Smooth muscle cell (in vitro differentiated cells): ENCODE results near the gene GRAMD1B. TPM values are rescaled to one million over a fixed set of nuclear protein-coding genes. Genes with fewer than 3 reads are reported as not detected.

ENCODE experiments used
- DNase-seq: peaks from one replicate; lab custom pipeline; 2025; ENCODE audit not compliant: unreplicated experiment; lab: John Stamatoyannopoulos, UW
- H2AFZ ChIP-seq: fragments of 200-600 bp; sonication (generic); 2 replicates; pipeline ENCODE4 v1.6.0; 2016; ENCODE audit warnings: antibody characterized with exemption, low read depth, mild to moderate bottlenecking
- H3F3A ChIP-seq: fragments of 200-600 bp; sonication (generic); 2 replicates; pipeline ENCODE4 v1.6.0; 2017; ENCODE audit warnings: antibody characterized with exemption, low read depth
- H3K27ac ChIP-seq: fragments of 200-600 bp; sonication (generic); 2 replicates; pipeline ENCODE4 v1.5.1; 2016; ENCODE audit warnings: low read depth, mild to moderate bottlenecking
- H3K27me3 ChIP-seq: fragments of 200-600 bp; sonication (generic); 2 replicates; pipeline ENCODE4 v1.6.1; 2016; ENCODE audit warnings: low read depth, mild to moderate bottlenecking
- H3K36me3 ChIP-seq: fragments of 200-600 bp; sonication (generic); 2 replicates; pipeline ENCODE4 v1.5.1; 2016; ENCODE audit warnings: low read depth
- H3K4me1 ChIP-seq: fragments of 200-600 bp; sonication (generic); 2 replicates; pipeline ENCODE4 v1.5.1; 2016; ENCODE audit warnings: low read depth
- H3K4me2 ChIP-seq: fragments of 200-600 bp; sonication (generic); 2 replicates; pipeline ENCODE4 v1.6.0; 2016; ENCODE audit warnings: mild to moderate bottlenecking
- H3K4me3 ChIP-seq: fragments of 200-600 bp; sonication (generic); 2 replicates; pipeline ENCODE4 v1.5.1; 2016; ENCODE audit warnings: mild to moderate bottlenecking
- H3K79me2 ChIP-seq: fragments of 200-600 bp; sonication (generic); 2 replicates; pipeline ENCODE4 v1.6.0; 2016; ENCODE audit warnings: low read depth, mild to moderate bottlenecking
- H3K9ac ChIP-seq: fragments of 200-600 bp; sonication (generic); 2 replicates; pipeline ENCODE4 v1.6.0; 2016; ENCODE audit warnings: low read depth
- H3K9me3 ChIP-seq: fragments of 200-600 bp; sonication (generic); replicated peaks from 2 replicates; pipeline ENCODE4 v1.5.1; 2016; ENCODE audit warnings: low read depth
- H4K20me1 ChIP-seq: fragments of 200-600 bp; sonication (generic); 2 replicates; pipeline ENCODE4 v1.6.0; 2016; ENCODE audit warnings: low read depth
- CTCF ChIP-seq: fragments of 200-600 bp; sonication (generic); IDR thresholded peaks from 2 replicates; pipeline ENCODE4 v1.5.1; 2017; ENCODE audit warnings: borderline replicate concordance, mild to moderate bottlenecking, antibody characterized with exemption; ENCODE audit not compliant: insufficient read depth, poor library complexity, severe bottlenecking
- WGBS: methylation state at CpG from one replicate; pipeline ENCODE4 v1.1.7; 2016; ENCODE audit warnings: low lambda C conversion rate; 5-methylcytosine and 5-hydroxymethylcytosine counted together
- polyA plus RNA-seq: library from polyadenylated mRNA; unstranded; fragments of >200 nt; fragmentation: Nextera tagmentation; extraction: Ambion mirVana; gene quantifications from 2 replicates; pipeline ENCODE4 v1.2.1, GENCODE V29; 2016
- total RNA-seq: library from RNA; depleted of rRNA; stranded (reverse); fragments of >200 nt; gene quantifications from 2 replicates; pipeline ENCODE4 v1.2.3, GENCODE V29; 2014

GRAMD1B gene
- total and polyA plus RNA-seq, 2 experiments from 2014 or later = 2.4 to 3.4 TPM

DNA sequence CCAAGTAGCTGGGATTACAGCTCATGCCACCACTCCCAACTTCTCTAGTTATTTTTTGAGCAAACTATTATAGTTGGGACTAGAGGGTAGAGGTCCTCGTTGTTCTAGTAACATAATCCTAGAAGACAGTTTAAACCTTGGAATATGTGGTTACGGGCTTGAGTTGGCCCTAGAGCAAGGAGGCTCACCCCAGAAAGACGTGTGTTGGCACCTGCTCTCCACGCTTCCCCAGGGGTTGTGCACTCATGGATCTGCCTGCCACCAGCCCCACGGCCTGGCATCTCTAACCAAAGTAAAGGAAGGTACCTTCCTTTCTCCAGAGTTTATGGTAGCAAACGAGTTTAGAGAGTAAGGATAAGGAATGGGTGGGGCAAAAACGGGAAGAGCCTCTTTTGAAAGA lies 145.4 kb downstream of the GRAMD1B start:
- no peaks in the 10 kb centered on the region for H3K36me3 ChIP-seq
- no peak overlapping the region for H2AFZ ChIP-seq
- no peaks in the 10 kb centered on the region for H4K20me1 ChIP-seq
- TF ChIP-seq CTCF = no peak
- H3K27me3 ChIP-seq = peaks cover 4% of the 10 kb centered on the region
- no peak overlapping the region for H3K4me2 ChIP-seq
- no peaks in the 10 kb centered on the region for H3K9me3 ChIP-seq
- H3K4me1 ChIP-seq = peaks cover 3% of the 10 kb centered on the region
- no peaks in the 10 kb centered on the region for H3F3A ChIP-seq
- H3K79me2 ChIP-seq = no peaks in the 10 kb centered on the region
- H3K4me3 ChIP-seq = no peak overlapping the region
- DNase-seq = no peak
- no peak overlapping the region for H3K27ac ChIP-seq
- WGBS = 90% methylated on average over 7 of the region's 7 CpGs
- no peak overlapping the region for H3K9ac ChIP-seq

DNA sequence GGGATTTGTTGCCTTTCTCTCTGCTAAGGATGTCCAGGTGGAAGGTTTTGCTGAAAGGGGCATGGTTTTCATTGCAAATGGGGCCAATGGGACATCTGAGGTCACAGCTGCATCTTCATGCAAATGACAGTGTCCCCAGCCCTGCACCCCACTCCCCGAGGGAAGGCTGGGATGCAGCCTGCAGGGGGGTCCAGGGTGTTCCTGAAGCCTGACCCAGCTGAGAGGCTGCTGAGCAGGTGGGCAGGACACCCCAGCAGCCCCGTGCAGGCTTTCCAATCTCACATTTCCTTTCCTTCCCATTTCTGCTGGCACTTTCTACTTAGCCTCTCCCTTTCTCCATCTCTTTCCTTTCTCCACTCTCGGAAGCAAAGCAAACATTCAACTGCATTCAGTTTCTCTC lies 146.0 kb downstream of the GRAMD1B start:
- no peak for DNase-seq
- H3K4me3 ChIP-seq = no peak overlapping the region
- H3K79me2 ChIP-seq = no peaks in the 10 kb centered on the region
- no peaks in the 10 kb centered on the region for H3K9me3 ChIP-seq
- peaks cover 3% of the 10 kb centered on the region for H3K4me1 ChIP-seq
- no peak overlapping the region for H3K27ac ChIP-seq
- H4K20me1 ChIP-seq = no peaks in the 10 kb centered on the region
- H3K27me3 ChIP-seq = peaks cover 7% of the 10 kb centered on the region
- no peak overlapping the region for H2AFZ ChIP-seq
- H3F3A ChIP-seq = no peaks in the 10 kb centered on the region
- no peak overlapping the region for H3K9ac ChIP-seq
- no peaks in the 10 kb centered on the region for H3K36me3 ChIP-seq
- 79% methylated on average over 3 of the region's 3 CpGs for WGBS
- TF ChIP-seq CTCF = no peak
- no peak overlapping the region for H3K4me2 ChIP-seq

GRCh38 chr11:123576501-123576900 lies 146.4 kb downstream of the GRAMD1B start:
- 68% methylated on average over 3 of the region's 3 CpGs for WGBS
- Histone ChIP-seq H3K27me3 (peaks cover 10% of the 10 kb centered on the region), H3K36me3 (no peaks in the 10 kb centered on the region), H3K27ac (no peak overlapping the region), H3K4me3 (no peak overlapping the region), H3K79me2 (no peaks in the 10 kb centered on the region), H3K9me3 (no peaks in the 10 kb centered on the region), H4K20me1 (no peaks in the 10 kb centered on the region), H3K4me1 (peaks cover 3% of the 10 kb centered on the region), H2AFZ (no peak overlapping the region), H3K4me2 (peak overlapping the region; percentile 24), H3F3A (no peaks in the 10 kb centered on the region), H3K9ac (no peak overlapping the region)
- DNase-seq = no peak
- no peak for TF ChIP-seq CTCF

- WGBS = 57% methylated on average over 35 of the region's 37 CpGs
- no peak overlapping the region for H3K4me3 ChIP-seq
- no peak overlapping the region for H2AFZ ChIP-seq
Measured at GRCh38 chr11:123577081-123577598, 147.1 kb downstream of the GRAMD1B start.

More at GRCh38 chr11:123577081-123577598, 147.1 kb downstream of the GRAMD1B start:
- peaks cover 14% of the 10 kb centered on the region for H3K27me3 ChIP-seq
- no peaks in the 10 kb centered on the region for H3K36me3 ChIP-seq
- H3K4me1 ChIP-seq = peaks cover 3% of the 10 kb centered on the region
- no peaks in the 10 kb centered on the region for H4K20me1 ChIP-seq
- peak overlapping the region; percentile 24 for H3K4me2 ChIP-seq
- DNase-seq = peak; percentile 23
- peak; percentile 80 for TF ChIP-seq CTCF
- H3F3A ChIP-seq = no peaks in the 10 kb centered on the region
- H3K27ac ChIP-seq = no peak overlapping the region
- H3K9ac ChIP-seq = no peak overlapping the region
- H3K9me3 ChIP-seq = no peaks in the 10 kb centered on the region
- no peaks in the 10 kb centered on the region for H3K79me2 ChIP-seq
